DMS79 treated with DMSO at 0.1 percent for 48 hours (cell line): ENCODE results near the gene TMC8.
A peak's percentile ranks its signal among the peaks of the same experiment; 100 is the strongest.
"Not testable (repeated sequence)": the region's sequence is repeated elsewhere in the genome, so short reads cannot be mapped to it uniquely, and the experiment has no call there.

Experiments
- DNase-seq: peaks from one replicate; lab custom pipeline; 2025; lab: John Stamatoyannopoulos, UW

The TMC8 gene

GRCh38 chr17:78111016-78111726 is 19.4 kb upstream of the TMC8 start:
- DNase-seq = no peak

GRCh38 chr17:78111727-78112517 is 18.6 kb upstream of the TMC8 start:
- no peak for DNase-seq

- peak; percentile 50 for DNase-seq
Observed at GRCh38 chr17:78112518-78113471, 17.8 kb upstream of the TMC8 start.

GRCh38 chr17:78113804-78114785 is 16.5 kb upstream of the TMC8 start:
- no peak for DNase-seq

- no peak for DNase-seq
Observed at GRCh38 chr17:78114831-78115723, 15.5 kb upstream of the TMC8 start.

- DNase-seq = not testable (repeated sequence)
Observed at GRCh38 chr17:78115803-78116202, 14.8 kb upstream of the TMC8 start.

- no peak for DNase-seq
Observed at GRCh38 chr17:78116411-78116810, 14.2 kb upstream of the TMC8 start.

- DNase-seq = peak; percentile 66
Observed at GRCh38 chr17:78117027-78117981, 13.3 kb upstream of the TMC8 start.

GRCh38 chr17:78118801-78119241 is 11.8 kb upstream of the TMC8 start:
- no peak for DNase-seq

- DNase-seq = no peak
Observed at GRCh38 chr17:78120537-78120936, 10.0 kb upstream of the TMC8 start.

GRCh38 chr17:78120971-78121800 is 9.4 kb upstream of the TMC8 start:
- no peak for DNase-seq

GRCh38 chr17:78121801-78122215 is 8.8 kb upstream of the TMC8 start:
- DNase-seq = no peak

GRCh38 chr17:78122216-78122930 is 8.2 kb upstream of the TMC8 start:
- no peak for DNase-seq

GRCh38 chr17:78122931-78123249 is 7.7 kb upstream of the TMC8 start:
- DNase-seq = no peak

- DNase-seq = no peak
Observed at GRCh38 chr17:78123258-78123929, 7.2 kb upstream of the TMC8 start.

GRCh38 chr17:78124081-78124835 is 6.3 kb upstream of the TMC8 start:
- DNase-seq = no peak
